NCI-H1417 treated with DMSO at 0.1 percent for 48 hours (cell line): ENCODE results near the gene KANSL2.
A peak's percentile ranks its signal among the peaks of the same experiment; 100 is the strongest.
"Not testable (repeated sequence)": the region's sequence is repeated elsewhere in the genome, so short reads cannot be mapped to it uniquely, and the experiment has no call there.

Experiments
- DNase-seq: peaks from one replicate; lab custom pipeline; 2025; lab: John Stamatoyannopoulos, UW

KANSL2 gene

GRCh38 chr12:48681710-48682532 is at the start of gene KANSL2:
Gene KANSL2, minus strand, starts transcription at chr12:48682238. Its CDS starts 606 bp downstream, at chr12:48681632.
- DNase-seq = peak; percentile 89

DNA sequence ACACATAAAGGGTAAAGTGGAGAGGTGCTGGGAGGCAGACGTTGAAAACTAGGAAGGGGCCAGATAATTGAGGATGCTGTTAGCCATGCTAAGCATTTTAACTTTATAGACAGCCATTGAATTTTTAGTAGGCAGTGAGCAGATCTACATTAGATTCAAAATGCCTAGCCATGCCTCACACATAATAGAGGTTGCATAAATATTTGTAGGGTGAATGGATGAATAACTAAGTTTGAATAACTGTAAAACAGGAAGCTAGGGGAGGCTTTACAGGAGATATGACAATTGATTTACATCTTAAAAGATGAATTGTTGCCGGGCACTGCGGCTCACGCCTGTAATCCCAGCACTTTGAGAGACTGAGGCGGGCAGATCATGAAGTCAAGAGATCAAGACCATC is 46.8 kb upstream of the KANSL2 start:
- no peak for DNase-seq

GRCh38 chr12:48720737-48721136 is 38.7 kb upstream of the KANSL2 start:
- DNase-seq = not testable (repeated sequence)

DNA sequence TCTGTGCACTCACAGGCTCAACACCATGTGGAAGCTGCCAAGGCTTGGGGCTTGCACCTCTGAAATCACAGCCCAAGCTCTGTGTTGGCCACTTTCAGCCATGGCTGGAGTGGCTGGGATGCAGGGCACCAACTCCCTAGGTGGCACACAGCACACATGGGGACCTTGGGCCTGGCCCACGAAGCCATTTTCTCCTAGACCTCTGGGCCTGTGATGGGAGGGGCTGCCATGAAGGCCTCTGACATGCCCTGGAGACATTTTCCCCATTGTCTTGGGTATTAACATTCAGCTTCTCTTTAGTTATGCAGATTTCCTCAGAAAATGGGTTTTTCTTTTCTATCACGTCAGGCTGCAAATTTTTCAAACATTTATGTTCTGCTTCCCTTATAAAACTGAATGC is 38.1 kb upstream of the KANSL2 start:
- not testable (repeated sequence) for DNase-seq

DNA sequence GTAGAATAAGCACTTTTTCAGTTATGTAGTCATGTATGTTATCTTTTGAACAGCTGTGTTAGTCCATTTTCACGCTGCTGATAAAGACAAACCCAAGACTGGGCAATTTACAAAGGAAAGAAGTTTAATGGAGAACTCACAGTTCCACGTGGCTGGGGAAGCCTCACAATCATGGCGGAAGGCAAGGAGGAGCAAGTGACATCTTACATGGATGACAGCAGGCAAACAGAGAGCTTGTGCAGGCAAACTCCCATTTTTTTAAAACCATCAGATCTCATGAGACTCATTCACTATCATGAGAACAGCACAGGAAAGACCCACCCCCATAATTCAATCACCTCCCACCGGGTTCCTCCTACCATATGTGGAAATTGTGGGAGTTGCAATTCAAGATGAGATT is 37.0 kb upstream of the KANSL2 start:
- not testable (repeated sequence) for DNase-seq

DNA sequence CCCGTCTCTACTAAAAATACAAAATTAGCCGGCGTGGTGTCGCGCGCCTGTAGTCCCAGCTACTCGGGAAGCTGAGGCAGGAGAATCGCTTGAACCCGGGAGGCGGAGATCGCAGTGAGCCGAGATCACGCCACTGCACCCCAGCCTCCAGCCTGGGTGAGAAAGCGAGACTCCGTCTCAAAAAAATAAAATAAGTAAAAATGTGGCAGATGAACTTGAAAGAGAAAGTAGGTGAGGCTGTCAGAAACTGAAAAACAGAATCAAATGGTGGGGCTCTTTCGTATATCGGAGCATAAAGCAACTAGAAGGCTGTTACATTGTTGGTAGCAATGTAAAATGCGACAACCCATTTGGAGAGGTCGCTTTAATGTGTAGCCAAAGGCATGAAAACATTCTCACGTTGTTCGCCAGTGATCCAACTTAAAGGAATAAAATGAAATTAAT is 35.2 kb upstream of the KANSL2 start:
- DNase-seq = no peak

DNA sequence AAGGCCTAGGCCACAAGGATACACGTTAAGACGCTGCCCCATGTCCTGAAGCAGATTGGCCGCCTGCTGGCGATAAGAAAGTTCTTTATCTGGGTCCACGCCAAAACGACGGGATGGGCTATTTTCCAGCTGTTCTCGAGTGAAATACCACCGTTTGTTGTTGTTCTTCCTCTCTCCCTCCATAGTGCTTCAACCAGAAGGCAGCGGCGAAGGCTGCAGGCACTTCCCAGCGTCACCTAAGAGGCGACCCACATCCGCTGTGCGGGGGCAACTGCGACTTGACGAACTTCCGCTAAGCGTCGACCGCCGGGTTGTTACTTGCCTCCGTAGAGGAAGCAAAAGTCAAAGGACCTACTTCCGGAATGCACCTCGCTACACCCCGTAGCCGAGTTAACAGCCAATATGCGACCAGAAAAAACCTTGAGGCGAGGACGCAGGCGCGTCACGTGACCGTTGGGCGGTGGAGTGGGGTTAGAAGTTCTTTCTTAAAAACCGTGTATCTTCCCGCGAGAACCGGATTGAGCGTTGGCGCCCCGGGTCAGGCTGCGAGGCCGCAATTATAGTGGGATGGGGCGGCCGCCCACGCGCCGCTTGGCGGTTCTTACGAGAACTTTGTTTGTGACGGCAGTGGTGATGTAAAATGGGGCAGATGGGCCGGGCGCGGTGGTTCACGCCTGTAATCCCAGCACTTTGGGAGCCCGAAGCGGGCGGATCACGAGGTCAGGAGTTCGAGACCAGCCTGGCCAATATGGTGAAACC is 34.6 kb upstream of the KANSL2 start, which contains the start of gene CCNT1:
TSS of gene CCNT1 (minus strand) at position 215 of the 759 bp plus-strand sequence. CDS start at position 183, 32 bp downstream.
- DNase-seq = peak; percentile 99

DNA sequence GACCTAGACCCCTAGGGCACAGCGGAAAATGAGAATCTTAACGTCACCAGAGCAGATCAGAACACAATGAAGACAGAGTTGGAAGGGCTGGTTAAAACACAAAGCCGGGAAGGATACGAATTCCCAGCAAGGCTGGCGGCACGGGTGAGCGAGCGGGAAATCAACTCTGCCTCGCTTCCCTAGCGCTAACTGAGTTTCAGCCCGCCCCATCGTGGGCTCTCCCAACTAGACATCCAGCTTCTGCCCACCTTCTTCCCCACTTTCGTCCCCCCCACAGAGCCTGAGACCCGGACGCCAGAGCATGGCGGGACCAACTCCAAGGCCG is 34.1 kb upstream of the KANSL2 start:
- DNase-seq = no peak

DNA sequence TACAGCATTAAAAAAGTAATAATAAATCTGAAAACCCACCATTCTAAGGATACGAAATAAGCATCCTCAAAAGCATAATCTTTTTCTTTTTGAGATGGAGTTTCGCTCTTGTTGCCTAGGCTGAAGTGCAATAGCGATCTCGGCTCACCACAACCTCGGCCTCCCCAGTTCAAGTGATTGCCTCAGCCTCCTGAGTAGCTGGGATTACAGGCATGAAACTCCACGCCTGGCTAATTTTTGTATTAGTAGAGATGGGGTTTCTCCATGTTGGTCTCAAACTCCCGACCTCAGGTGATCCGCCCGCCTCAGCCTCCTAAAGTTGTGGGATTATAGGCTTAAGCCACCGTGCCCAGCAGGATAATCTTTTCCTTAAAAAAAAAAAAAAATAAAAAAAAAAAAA is 30.2 kb upstream of the KANSL2 start:
- DNase-seq = no peak

DNA sequence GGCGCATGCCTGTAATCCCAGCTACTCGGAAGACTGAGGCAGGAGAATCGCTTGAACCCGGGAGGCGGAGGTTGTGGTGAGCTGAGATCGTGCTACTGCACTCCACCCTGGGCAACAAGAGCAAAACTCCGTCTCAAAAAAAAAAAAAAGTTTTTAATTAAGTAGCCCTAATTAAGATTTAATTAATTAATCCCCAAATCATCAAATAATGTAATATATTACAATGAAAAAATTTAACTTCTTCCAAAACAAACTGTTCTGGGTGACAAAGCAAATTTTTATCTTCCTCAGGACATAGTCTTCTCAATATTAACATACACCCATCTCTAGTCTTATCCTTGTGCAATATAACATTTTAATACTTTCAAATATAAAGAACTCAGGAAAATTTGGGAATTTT is 16.8 kb upstream of the KANSL2 start:
- DNase-seq = not testable (repeated sequence)

GRCh38 chr12:48696626-48697025 is 14.6 kb upstream of the KANSL2 start:
- no peak for DNase-seq

DNA sequence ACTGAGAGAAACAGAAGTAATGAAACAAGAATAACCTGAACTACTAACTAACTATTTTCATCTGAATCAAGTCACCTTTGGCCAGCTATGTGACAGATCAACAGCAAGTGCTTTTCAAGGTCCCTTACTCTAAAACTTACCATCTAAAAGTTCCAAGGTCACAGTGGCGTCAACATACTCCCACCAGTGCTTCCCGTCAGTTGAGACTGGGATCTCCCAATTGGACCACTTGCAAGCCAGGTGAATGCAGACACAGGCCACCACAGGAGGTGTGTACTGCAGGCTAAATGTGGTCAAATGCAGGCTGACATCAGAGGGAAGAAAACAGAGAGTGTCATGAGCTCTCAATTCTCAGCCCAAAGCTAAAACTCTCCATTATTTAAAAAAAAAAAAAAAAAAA is 13.8 kb upstream of the KANSL2 start:
- no peak for DNase-seq

DNA sequence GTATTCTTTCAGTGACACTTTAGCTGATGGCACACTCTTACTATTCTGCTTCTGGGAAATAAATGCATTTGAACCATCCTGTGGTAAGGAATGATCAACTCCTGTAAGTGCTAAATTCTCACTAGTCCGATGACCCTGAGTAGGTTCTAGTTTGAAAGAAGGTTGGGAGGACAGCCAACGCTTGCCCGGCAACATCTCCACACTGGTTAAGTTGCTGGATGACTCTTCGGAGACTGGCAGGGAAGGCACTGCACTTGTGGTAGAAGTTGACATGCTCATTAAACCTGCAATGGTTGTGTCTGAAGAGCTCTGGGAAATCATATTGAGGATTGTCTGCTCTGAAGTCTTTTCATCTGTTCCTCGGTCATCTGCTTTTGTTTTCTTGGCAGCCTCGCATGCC is 12.0 kb upstream of the KANSL2 start:
- DNase-seq = no peak

DNA sequence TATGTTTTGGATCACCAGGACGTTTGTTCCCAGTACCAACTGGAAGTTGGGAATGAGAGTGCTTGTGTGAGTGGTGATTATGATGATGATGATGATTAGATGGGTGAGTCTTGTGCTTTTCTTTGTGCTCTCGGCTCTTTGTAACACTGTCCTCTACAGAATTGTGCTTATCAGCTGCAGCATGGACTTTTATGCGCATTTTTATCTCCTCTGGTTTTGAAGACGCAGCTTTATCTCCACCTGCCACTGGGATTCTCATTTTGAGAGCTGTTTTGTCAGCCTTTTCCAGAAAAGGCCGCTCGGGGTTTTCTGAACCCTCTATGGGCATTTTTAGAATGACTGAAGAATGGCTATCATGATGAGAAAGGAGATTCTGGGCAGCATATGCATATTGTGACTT is 11.5 kb upstream of the KANSL2 start:
- no peak for DNase-seq

DNA sequence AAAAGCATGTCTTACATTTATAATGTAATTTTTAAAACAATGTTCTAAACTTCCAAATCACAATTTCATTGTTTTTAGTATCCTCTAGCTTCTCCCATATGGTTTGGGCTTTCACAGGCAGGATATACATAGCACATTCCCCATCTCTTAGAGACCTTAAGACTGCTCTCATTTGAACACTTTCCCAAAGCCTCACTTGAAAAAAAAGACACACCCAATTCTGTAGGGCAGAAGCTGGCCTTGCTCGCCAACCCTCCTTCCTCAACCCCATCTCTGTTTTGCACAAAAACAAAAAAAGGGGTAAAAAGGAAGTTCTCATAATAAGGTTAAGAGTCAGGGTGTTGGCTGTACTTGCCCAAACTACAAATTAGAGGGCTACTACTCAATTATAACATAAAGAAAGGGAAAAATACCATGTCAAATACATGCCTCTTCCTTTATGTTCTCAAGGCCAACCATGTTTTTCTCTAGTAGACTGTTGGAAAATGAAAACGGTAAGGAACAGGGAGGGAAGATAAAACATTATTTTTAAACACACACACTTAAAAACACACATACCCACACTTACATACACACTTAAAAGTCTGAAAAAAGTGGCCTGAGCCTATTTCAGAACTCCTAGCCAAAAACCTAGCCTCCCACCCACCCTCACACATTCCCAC is 9.9 kb upstream of the KANSL2 start:
- DNase-seq = no peak

DNA sequence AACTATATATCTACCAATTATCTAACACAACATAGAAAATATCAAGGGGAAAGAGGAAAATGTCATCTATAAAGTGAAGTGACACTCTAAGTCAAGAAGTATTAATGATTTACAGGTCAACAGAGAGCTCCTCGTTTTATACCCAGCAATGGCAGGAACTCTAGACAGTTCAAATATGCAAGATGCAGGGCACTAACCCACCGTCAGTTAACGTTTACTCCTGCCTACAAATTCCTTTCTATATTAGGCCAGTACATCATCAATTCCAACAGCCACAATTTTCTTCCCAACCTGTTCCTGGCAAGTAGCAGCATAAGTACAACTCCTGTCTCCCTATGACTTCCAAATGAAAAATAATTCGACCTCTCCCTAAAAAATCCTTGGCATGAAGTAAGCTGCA is 9.0 kb upstream of the KANSL2 start:
- no peak for DNase-seq

- DNase-seq = no peak
Observed at GRCh38 chr12:48690436-48690835, 8.4 kb upstream of the KANSL2 start.

- no peak for DNase-seq
Observed at GRCh38 chr12:48688836-48689235, 6.8 kb upstream of the KANSL2 start.

GRCh38 chr12:48687592-48687991 is 5.6 kb upstream of the KANSL2 start:
- no peak for DNase-seq

GRCh38 chr12:48686615-48687334 is 4.7 kb upstream of the KANSL2 start:
- DNase-seq = no peak

GRCh38 chr12:48686037-48686595 is 4.1 kb upstream of the KANSL2 start:
- DNase-seq = no peak

GRCh38 chr12:48683534-48683933 is 1.5 kb upstream of the KANSL2 start:
- DNase-seq = no peak
